GM12864 (cell line): ENCODE results near the gene PAX2.

Source experiments
- DNase-seq: peaks from one replicate; pipeline ENCODE4 v3.0.0-alpha.2; 2011; ENCODE audit warnings: low read depth
- H3K4me3 ChIP-seq: 2 replicates; pipeline ENCODE4 v1.5.1; 2011; ENCODE audit warnings: mild to moderate bottlenecking, low read depth, low read length, control low read depth
- TF ChIP-seq, protein P1 (sequence below): IDR thresholded peaks from 2 replicates; pipeline ENCODE4 v1.5.1; 2011; ENCODE audit warnings: low read depth, mild to moderate bottlenecking, moderate library complexity, low read length, control low read depth, inconsistent platforms; ENCODE audit errors: missing control alignments

The PAX2 gene

DNA sequence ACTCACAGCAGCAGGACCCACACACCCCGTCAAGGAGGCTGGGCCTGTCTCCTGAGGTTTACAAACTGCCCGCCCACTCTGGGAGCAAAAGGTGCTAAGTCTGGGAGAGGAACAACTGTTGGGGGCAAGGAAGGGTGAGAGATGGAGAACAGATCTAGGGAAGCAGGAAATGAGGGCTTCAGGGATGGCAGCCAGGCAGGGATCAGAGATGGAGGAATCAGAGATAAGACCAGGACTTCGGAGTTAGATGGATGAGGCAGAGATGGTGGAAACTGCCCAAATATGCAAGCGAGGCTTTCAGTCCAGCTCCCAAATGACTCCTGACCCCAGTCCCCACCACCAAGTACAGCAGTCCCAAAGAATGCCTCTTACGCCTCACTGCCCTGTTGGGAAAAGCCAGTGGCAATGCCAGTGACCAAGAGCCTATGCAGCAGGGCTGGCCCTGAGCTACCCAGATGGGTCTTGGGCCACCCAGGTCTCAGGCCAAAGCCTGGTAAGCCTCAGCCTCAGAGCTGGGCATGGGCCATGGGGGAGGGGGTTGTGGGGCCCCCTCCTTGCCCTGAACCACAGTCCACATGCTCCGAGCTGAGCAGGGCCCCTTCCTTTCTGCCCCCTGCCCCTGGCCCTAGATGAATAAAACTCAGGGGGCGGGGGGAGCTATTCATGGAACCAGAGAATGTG, 127.9 kb downstream of the PAX2 start:
- no peak overlapping the region for H3K4me3 ChIP-seq
- no peak for DNase-seq
- TF ChIP-seq, protein P1, sequence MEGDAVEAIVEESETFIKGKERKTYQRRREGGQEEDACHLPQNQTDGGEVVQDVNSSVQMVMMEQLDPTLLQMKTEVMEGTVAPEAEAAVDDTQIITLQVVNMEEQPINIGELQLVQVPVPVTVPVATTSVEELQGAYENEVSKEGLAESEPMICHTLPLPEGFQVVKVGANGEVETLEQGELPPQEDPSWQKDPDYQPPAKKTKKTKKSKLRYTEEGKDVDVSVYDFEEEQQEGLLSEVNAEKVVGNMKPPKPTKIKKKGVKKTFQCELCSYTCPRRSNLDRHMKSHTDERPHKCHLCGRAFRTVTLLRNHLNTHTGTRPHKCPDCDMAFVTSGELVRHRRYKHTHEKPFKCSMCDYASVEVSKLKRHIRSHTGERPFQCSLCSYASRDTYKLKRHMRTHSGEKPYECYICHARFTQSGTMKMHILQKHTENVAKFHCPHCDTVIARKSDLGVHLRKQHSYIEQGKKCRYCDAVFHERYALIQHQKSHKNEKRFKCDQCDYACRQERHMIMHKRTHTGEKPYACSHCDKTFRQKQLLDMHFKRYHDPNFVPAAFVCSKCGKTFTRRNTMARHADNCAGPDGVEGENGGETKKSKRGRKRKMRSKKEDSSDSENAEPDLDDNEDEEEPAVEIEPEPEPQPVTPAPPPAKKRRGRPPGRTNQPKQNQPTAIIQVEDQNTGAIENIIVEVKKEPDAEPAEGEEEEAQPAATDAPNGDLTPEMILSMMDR = no peak

DNA sequence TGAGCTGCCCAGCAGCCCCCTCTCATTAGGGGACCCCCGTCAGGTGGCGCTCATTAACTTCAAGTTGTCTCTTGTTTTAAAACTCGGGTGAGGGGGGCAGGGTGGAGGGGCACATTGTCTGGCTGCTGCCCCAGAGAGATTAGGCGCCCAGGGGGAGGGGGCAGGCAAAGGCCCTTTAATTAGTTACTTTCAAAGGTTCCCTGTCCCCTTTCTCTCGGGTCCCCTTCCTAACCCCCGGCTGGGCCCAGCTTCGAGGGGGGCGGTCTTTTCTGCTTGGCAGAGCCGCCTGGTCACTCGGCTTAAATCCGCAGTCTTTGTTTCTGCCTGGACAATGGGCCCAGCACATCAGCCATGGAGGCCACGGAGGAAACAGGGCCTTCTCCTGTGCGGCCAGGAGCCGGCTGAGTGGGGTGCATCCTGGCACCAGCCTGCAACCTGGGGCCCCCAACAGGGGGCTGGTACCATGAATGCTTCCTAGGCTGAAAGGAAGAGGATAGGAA, 128.5 kb downstream of the PAX2 start:
- H3K4me3 ChIP-seq = no peak overlapping the region
- no peak for DNase-seq
- TF ChIP-seq, protein P1 = no peak

DNA sequence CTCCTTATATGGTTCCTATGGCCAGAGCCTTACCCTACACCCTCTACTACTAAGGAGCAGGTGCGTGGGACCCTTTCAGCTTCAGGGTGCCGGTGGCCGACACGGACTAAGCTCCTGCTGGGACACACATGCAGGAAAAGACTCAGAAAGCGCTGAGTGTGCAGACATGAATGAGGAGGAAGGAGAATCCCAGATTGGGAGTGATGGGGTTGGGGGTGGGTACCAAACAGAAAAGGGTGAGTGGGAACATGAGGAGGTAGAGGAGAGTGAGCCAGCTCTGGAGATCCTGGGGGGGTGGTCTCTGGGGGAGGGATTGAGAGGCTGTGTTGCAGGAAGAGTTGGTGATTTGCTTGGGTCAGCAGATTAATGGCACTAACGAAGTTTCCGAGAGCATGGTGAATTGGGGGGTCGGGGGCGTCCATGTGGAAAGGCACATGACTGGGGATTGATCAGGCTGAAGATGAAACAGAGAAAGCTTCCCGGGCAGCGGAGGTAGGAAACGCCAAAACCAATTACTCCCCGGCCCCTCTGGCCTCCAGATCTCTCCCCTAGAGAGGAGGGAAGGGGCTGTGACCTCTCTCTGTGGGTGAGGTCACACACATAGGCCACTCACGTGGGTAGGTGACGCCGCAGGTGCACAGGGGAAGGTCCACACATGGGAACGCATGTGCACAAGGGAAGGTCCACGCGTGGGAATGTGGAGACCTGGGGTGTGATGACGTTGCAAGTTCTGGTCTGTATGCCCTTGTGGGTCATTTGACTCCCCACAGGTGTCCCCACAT, 129.5 kb downstream of the PAX2 start:
- DNase-seq = no peak
- TF ChIP-seq, protein P1 = no peak
- no peak overlapping the region for H3K4me3 ChIP-seq

DNA sequence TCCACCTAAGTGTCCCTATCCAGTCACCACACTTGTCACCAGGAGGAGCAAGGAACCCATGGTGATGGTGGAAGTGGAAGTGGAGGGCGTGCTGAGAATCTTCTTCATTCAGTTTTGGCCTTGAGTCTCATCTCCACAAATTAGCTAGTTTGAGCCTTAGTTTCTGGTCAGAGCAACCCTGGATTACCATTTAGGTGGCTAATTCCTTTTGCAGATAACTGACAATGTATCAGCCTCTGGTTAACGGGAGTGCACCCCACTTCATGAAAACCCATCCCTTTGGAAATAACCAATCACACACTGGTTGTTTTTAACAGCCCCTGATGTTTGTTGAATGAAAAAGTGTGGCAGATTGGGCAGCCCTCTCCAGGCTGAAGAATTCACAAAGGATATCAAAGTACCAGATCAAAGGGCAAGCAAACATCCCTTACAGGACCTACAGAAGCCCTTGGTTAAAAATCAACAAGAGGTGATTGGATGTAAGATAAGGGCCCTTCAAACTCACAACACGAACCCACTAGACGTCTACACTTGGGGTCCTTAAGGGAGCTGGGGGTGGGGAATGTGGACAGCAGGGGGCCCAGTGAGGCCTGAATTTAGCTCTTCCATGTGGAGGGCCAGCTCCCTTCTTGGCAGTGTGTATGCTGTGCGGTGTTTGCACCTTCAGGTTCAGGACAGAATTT, 130.2 kb downstream of the PAX2 start:
- TF ChIP-seq, protein P1 = no peak
- no peak for DNase-seq
- H3K4me3 ChIP-seq = no peak overlapping the region

DNA sequence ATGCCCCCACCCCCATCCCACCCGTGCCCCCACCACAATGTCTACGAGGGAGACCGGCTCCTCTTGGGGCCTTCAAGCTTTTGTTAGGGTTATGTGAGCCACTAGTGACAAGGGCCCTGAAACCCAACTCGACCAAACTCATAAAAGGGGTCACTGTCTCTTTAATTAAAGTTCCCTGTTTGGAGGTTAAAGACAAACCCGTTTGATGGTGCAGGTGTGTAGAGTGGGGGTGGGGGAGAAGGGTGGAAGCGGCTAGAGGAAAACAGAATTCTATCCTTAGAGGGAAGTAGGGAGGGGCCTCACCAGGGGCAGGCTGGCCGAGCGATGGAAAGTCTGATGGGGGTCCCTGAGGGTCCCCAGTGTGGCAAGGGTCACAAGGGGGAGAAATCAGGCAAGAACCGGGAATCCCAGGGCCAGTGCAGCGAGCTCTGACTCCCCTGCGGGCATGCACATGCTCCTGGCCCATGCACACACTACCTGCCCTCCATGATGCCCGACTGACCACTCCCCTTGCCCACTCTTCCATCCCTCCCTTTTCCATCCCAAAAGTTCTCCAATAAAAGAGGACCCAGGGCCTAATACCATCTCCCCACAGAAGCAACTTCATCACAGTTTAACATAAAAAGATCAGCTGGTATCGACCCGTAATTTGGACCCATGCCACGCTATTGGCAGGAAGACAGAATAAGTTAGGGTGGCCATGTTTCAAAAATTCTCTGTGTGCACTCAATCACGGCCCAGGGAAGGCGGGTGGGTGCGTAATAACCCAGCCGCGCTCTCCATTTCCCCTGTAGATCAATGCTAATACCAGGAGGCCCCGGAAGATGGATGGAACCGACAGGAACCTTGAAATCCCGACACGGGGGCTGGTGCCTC, 131.4 kb downstream of the PAX2 start:
- TF ChIP-seq, protein P1 = no peak
- no peak for DNase-seq
- H3K4me3 ChIP-seq = no peak overlapping the region

DNA sequence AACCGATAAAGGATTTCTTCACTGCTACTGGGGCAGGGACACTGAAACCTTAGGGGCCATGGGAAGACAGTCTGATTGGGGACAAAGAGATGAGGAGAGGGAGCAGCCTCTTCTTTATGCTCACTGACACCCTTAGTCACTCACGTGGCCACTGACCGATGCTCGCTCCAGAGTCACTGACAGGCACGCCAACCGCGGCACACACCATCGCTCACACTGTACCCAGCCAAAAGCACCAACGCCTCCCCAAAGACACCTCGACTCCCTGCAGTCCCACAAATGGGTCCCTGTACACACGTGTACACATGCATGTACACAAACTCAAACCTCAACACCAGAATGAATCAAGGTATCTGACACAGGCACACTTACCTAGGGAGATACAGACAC, 132.1 kb downstream of the PAX2 start:
- H3K4me3 ChIP-seq = no peak overlapping the region
- TF ChIP-seq, protein P1 = no peak
- DNase-seq = no peak
